Keratinocyte (primary cell): Measurements from ENCODE around the gene SLC12A1. TPM values are rescaled to one million over a fixed set of nuclear protein-coding genes. Genes with fewer than 3 reads are reported as not detected.

ENCODE experiments used
- DNase-seq: peaks from one replicate; pipeline ENCODE4 v3.0.0-alpha.2; 2011; ENCODE audit warnings: low read depth, missing footprints, low spot score
- FAIRE-seq: peaks from 2 replicates; lab custom pipeline; 2011; peaks lifted over from hg19 to GRCh38; lab: Jason Lieb, UNC
- H2AFZ ChIP-seq: 2 replicates; pipeline ENCODE4 v1.6.0; 2012; ENCODE audit warnings: low read length, control low read depth, inconsistent platforms; ENCODE audit not compliant: control insufficient read depth
- H3K27ac ChIP-seq: 2 replicates; pipeline ENCODE4 v1.5.1; 2011; ENCODE audit warnings: low read length; ENCODE audit not compliant: control insufficient read depth, insufficient read depth
- H3K27me3 ChIP-seq: 3 replicates; pipeline ENCODE4 v1.6.0; 2011; ENCODE audit warnings: low read length; ENCODE audit not compliant: control insufficient read depth, insufficient read depth; ENCODE audit errors: extremely low read depth
- H3K36me3 ChIP-seq, 2 experiments: 2 replicates in 1 of 2; 3 replicates in 1 of 2; pipeline ENCODE4 v1.5.1; 2011; ENCODE audit warnings: low read length in 2 of 2, mild to moderate bottlenecking in 1 of 2; ENCODE audit not compliant: control insufficient read depth in 2 of 2, insufficient read depth in 2 of 2; ENCODE audit errors: extremely low read depth in 1 of 2
- H3K4me1 ChIP-seq: 3 replicates; pipeline ENCODE4 v1.5.1; 2011; ENCODE audit warnings: low read length; ENCODE audit not compliant: control insufficient read depth, insufficient read depth; ENCODE audit errors: extremely low read depth
- H3K4me2 ChIP-seq: 3 replicates; pipeline ENCODE4 v1.6.0; 2011; ENCODE audit warnings: low read depth, low read length; ENCODE audit not compliant: control insufficient read depth, insufficient read depth; ENCODE audit errors: extremely low read depth
- H3K4me3 ChIP-seq, 3 experiments: fragments of 200-600 bp in 1 of 3; sonication (generic) in 1 of 3; 2 replicates in 2 of 3; 3 replicates in 1 of 3; pipeline ENCODE4 v1.5.1; 2011 to 2016; ENCODE audit warnings: low read length in 3 of 3, mild to moderate bottlenecking in 3 of 3, control low read depth in 2 of 3, inconsistent platforms in 1 of 3, low read depth in 1 of 3, mixed read lengths in 1 of 3, mixed run types in 1 of 3, moderate library complexity in 1 of 3; ENCODE audit not compliant: control insufficient read depth in 2 of 3, insufficient read depth in 2 of 3; ENCODE audit errors: extremely low read depth in 1 of 3
- H3K79me2 ChIP-seq: 2 replicates; pipeline ENCODE4 v1.6.0; 2012; ENCODE audit warnings: low read length; ENCODE audit not compliant: control insufficient read depth, insufficient read depth
- H3K9ac ChIP-seq: 3 replicates; pipeline ENCODE4 v1.6.0; 2011; ENCODE audit warnings: low read length; ENCODE audit not compliant: control insufficient read depth, insufficient read depth; ENCODE audit errors: extremely low read depth
- H3K9me1 ChIP-seq: 3 replicates; pipeline ENCODE4 v1.6.0; 2011; ENCODE audit warnings: low read length; ENCODE audit not compliant: control insufficient read depth, insufficient read depth; ENCODE audit errors: extremely low read depth
- H3K9me3 ChIP-seq: 2 replicates; pipeline ENCODE4 v1.5.1; 2012; ENCODE audit warnings: low read depth, low read length; ENCODE audit not compliant: control insufficient read depth
- H4K20me1 ChIP-seq: 3 replicates; pipeline ENCODE4 v1.6.0; 2011; ENCODE audit warnings: low read length; ENCODE audit not compliant: control insufficient read depth, insufficient read depth; ENCODE audit errors: extremely low read depth
- CTCF ChIP-seq, 3 experiments: IDR thresholded peaks in 1 of 3; conservative IDR thresholded peaks in 1 of 3; optimal IDR thresholded peaks in 1 of 3; 2 replicates in 2 of 3; 3 replicates in 1 of 3; pipeline versions ENCODE3 to v1.5.1; 2011; ENCODE audit warnings: low read length in 3 of 3, mild to moderate bottlenecking in 3 of 3, moderate library complexity in 2 of 3, control low read depth in 1 of 3, inconsistent platforms in 1 of 3; ENCODE audit not compliant: insufficient read depth in 2 of 3; ENCODE audit errors: extremely low read depth in 1 of 3
- EZH2 ChIP-seq: IDR thresholded peaks from one replicate; pipeline ENCODE4 v1.6.1; 2012; ENCODE audit warnings: inconsistent platforms, mild to moderate bottlenecking, low read length, moderate library complexity
- dilution Hi-C: fragments of 300-500 bp; cut with MboI; formaldehyde crosslinking; loops from one replicate; pipeline ENCODE4 v1.7.0; 2020; ENCODE audit warnings: low sequenced_read_pairs; ENCODE audit not compliant: extremely low pct_ligation_motif_present
- polyA plus RNA-seq, 5 experiments: library from polyadenylated mRNA; depleted of rRNA in 3 of 5; stranded (reverse) in 3 of 5; stranded (forward) in 1 of 5; unstranded in 1 of 5; fragments of >200 nt; gene quantifications; 1 replicate in 1 of 5; 2 replicates in 3 of 5; 3 replicates in 1 of 5; pipeline versions ENCODE4 v1.2.1 to v1.2.3, GENCODE V29; 2011 to 2012; ENCODE audit warnings: missing spikeins in 2 of 5, low read depth in 1 of 5, low replicate concordance in 1 of 5

The SLC12A1 gene
- polyA plus RNA-seq, 1 donor (not counting 4 experiments of a cell fraction or from before 2014, with no cell fraction given), result not detected

DNA sequence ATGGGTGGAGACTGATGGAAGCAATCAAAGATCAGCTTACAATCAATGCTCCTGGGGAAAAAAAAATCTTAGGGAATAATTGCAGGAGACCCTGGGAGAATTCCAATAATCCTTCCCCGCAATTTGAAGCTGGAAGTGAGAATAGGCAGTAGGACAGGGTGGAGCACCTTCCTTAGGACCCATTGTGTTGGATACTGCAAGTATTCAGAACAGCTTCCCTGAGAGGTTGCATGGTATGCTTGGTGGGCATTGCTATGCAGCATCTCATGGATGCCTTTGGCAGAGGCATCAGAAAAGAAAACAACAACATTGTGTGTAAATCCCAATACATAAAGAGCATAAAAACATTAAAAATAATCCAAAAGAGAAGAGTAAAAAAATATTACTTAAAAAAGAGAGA is 100.5 kb downstream of the SLC12A1 start:
- H3K27ac ChIP-seq, result no peak overlapping the region
- no peaks in the 10 kb centered on the region for H3K27me3 ChIP-seq
- no peaks in the 10 kb centered on the region for H3K36me3 ChIP-seq
- H3K9me1 ChIP-seq, result no peaks in the 10 kb centered on the region
- TF ChIP-seq EZH2, result no peak
- no peak for TF ChIP-seq CTCF (optimal IDR thresholded peaks at IDR 0.05 in 1 of 3, IDR thresholded peaks at IDR 0.05 in 1 of 3, conservative IDR thresholded peaks at IDR 0.05 in 1 of 3; ENCODE audit: extremely low read depth in 1 of 3, insufficient read depth in 2 of 3, low read length in 3 of 3)
- no peak overlapping the region for H3K4me3 ChIP-seq
- no peaks in the 10 kb centered on the region for H3K79me2 ChIP-seq
- no peaks in the 10 kb centered on the region for H3K4me1 ChIP-seq
- dilution Hi-C loops, result no loop called here
- H3K4me2 ChIP-seq, result no peak overlapping the region
- no peaks in the 10 kb centered on the region for H3K9me3 ChIP-seq
- H4K20me1 ChIP-seq, result no peaks in the 10 kb centered on the region
- H3K9ac ChIP-seq, result no peak overlapping the region
- FAIRE-seq, result no peak
- H2AFZ ChIP-seq, result no peak overlapping the region
- no peak for DNase-seq

GRCh38 chr15:48307586-48307985 is 101.5 kb downstream of the SLC12A1 start:
- dilution Hi-C loops, result no loop called here
- no peak overlapping the region for H2AFZ ChIP-seq
- no peak overlapping the region for H3K9ac ChIP-seq
- no peak for TF ChIP-seq CTCF (optimal IDR thresholded peaks at IDR 0.05 in 1 of 3, IDR thresholded peaks at IDR 0.05 in 1 of 3, conservative IDR thresholded peaks at IDR 0.05 in 1 of 3; ENCODE audit: extremely low read depth in 1 of 3, insufficient read depth in 2 of 3, low read length in 3 of 3)
- no peak for TF ChIP-seq EZH2
- H3K9me3 ChIP-seq, result no peaks in the 10 kb centered on the region
- H3K9me1 ChIP-seq, result no peaks in the 10 kb centered on the region
- FAIRE-seq (no peak), DNase-seq (no peak)
- no peaks in the 10 kb centered on the region for H3K27me3 ChIP-seq
- no peaks in the 10 kb centered on the region for H3K4me1 ChIP-seq
- no peak overlapping the region for H3K4me3 ChIP-seq
- H3K79me2 ChIP-seq, result no peaks in the 10 kb centered on the region
- no peak overlapping the region for H3K4me2 ChIP-seq
- no peak overlapping the region for H3K27ac ChIP-seq
- no peaks in the 10 kb centered on the region for H3K36me3 ChIP-seq
- no peaks in the 10 kb centered on the region for H4K20me1 ChIP-seq
